ENCODE measurements around the gene UNC80.

GRCh38 chr2:209993968-209994367 is 222.3 kb downstream of the UNC80 start:
- TF ChIP-seq CTCF (conservative IDR thresholded peaks at IDR 0.05 in 1 of 2, IDR thresholded peaks at IDR 0.05 in 1 of 2; ENCODE audit: low read depth in 1 of 2, low read length in 2 of 2): no peak
- no peak for TF ChIP-seq EZH2 (IDR thresholded peaks at IDR 0.05; ENCODE audit: low read length, missing control alignments)
